ENCODE results near the gene NUP107. TPM values are rescaled to one million over a fixed set of nuclear protein-coding genes. Genes with fewer than 3 reads are reported as not detected.

NUP107 gene
- total RNA-seq, 2 experiments from 2014 or later, result 128 TPM

GRCh38 chr12:68781728-68782127 lies 95.0 kb downstream of the NUP107 start:
- intact Hi-C loops (cut with micrococcal nuclease), result no loop called here
- Mint-ChIP-seq H3K27me3 (no peaks in the 10 kb centered on the region), H3K4me3 (no peak overlapping the region), H3K36me3 (no peaks in the 10 kb centered on the region), H3K27ac (no peak overlapping the region), H3K9me3 (no peaks in the 10 kb centered on the region), H3K4me1 (ENCODE audit: low read depth) (no peaks in the 10 kb centered on the region)
- POLR2A ChIA-PET, result no interaction called here
- CTCF ChIA-PET, result interaction anchor here (0.5 kb wide), 1 partner anchor 809 kb away, joined by 3 read pairs; no protein-coding TSS in a partner anchor
- no peak for DNase-seq

GRCh38 chr12:68784015-68784414 lies 97.2 kb downstream of the NUP107 start:
- no peak overlapping the region for H3K27ac Mint-ChIP-seq
- H3K27me3 Mint-ChIP-seq, result no peaks in the 10 kb centered on the region
- H3K4me1 Mint-ChIP-seq (ENCODE audit: low read depth), result no peaks in the 10 kb centered on the region
- no peaks in the 10 kb centered on the region for H3K36me3 Mint-ChIP-seq
- POLR2A ChIA-PET, result interaction anchor here (0.7 kb wide), 1 partner anchor 28 kb away, joined by 4 read pairs; no protein-coding TSS in a partner anchor
- intact Hi-C loops (cut with micrococcal nuclease), result no loop called here
- CTCF ChIA-PET, result interaction anchor here (0.9 kb wide), 1 partner anchor 46 kb away, joined by 3 read pairs; no protein-coding TSS in a partner anchor
- no peak overlapping the region for H3K4me3 Mint-ChIP-seq
- DNase-seq, result no peak
- no peaks in the 10 kb centered on the region for H3K9me3 Mint-ChIP-seq

GRCh38 chr12:68785358-68785757 lies 98.6 kb downstream of the NUP107 start:
- CTCF ChIA-PET, result no interaction called here
- intact Hi-C loops (cut with micrococcal nuclease), result no loop called here

GRCh38 chr12:68785823-68786222 lies 99.0 kb downstream of the NUP107 start:
- H3K4me1 Mint-ChIP-seq (ENCODE audit: low read depth), result no peaks in the 10 kb centered on the region
- DNase-seq, result no peak
- ChIA-PET POLR2A (no interaction called here), CTCF (no interaction called here)
- no peaks in the 10 kb centered on the region for H3K9me3 Mint-ChIP-seq
- intact Hi-C loops (cut with micrococcal nuclease), result no loop called here
- no peaks in the 10 kb centered on the region for H3K27me3 Mint-ChIP-seq
- no peak overlapping the region for H3K4me3 Mint-ChIP-seq
- no peaks in the 10 kb centered on the region for H3K36me3 Mint-ChIP-seq
- no peak overlapping the region for H3K27ac Mint-ChIP-seq

More at GRCh38 chr12:68785358-68785757, 98.6 kb downstream of the NUP107 start:
- POLR2A ChIA-PET, result no interaction called here
- Mint-ChIP-seq H3K36me3 (no peaks in the 10 kb centered on the region), H3K9me3 (no peaks in the 10 kb centered on the region), H3K27me3 (no peaks in the 10 kb centered on the region), H3K4me3 (no peak overlapping the region), H3K4me1 (ENCODE audit: low read depth) (no peaks in the 10 kb centered on the region), H3K27ac (no peak overlapping the region)
- no peak for DNase-seq

- H3K27me3 Mint-ChIP-seq, result no peaks in the 10 kb centered on the region
- no peak overlapping the region for H3K27ac Mint-ChIP-seq
- no peaks in the 10 kb centered on the region for H3K36me3 Mint-ChIP-seq
- ChIA-PET CTCF (no interaction called here), POLR2A (no interaction called here)
- no peaks in the 10 kb centered on the region for H3K9me3 Mint-ChIP-seq
- H3K4me3 Mint-ChIP-seq, result no peak overlapping the region
- DNase-seq, result no peak
- intact Hi-C loops (cut with micrococcal nuclease), result no loop called here
- H3K4me1 Mint-ChIP-seq (ENCODE audit: low read depth), result no peaks in the 10 kb centered on the region
Measured at GRCh38 chr12:68786929-68787328, 100.2 kb downstream of the NUP107 start.

- H3K36me3 Mint-ChIP-seq, result no peaks in the 10 kb centered on the region
- no peaks in the 10 kb centered on the region for H3K4me1 Mint-ChIP-seq (ENCODE audit: low read depth)
- no peaks in the 10 kb centered on the region for H3K27me3 Mint-ChIP-seq
- intact Hi-C loops (cut with micrococcal nuclease), result no loop called here
- DNase-seq, result no peak
- POLR2A ChIA-PET, result no interaction called here
- no peak overlapping the region for H3K27ac Mint-ChIP-seq
- H3K9me3 Mint-ChIP-seq, result no peaks in the 10 kb centered on the region
- CTCF ChIA-PET, result no interaction called here
- no peak overlapping the region for H3K4me3 Mint-ChIP-seq
Measured at GRCh38 chr12:68788554-68789143, 101.9 kb downstream of the NUP107 start.

GRCh38 chr12:68789144-68789878 lies 102.5 kb downstream of the NUP107 start:
- no peak overlapping the region for H3K4me3 Mint-ChIP-seq
- H3K9me3 Mint-ChIP-seq, result no peaks in the 10 kb centered on the region
- H3K27ac Mint-ChIP-seq, result no peak overlapping the region
- CTCF ChIA-PET, result no interaction called here
- H3K4me1 Mint-ChIP-seq (ENCODE audit: low read depth), result no peaks in the 10 kb centered on the region
- no peaks in the 10 kb centered on the region for H3K27me3 Mint-ChIP-seq
- POLR2A ChIA-PET, result no interaction called here
- no peak for DNase-seq
- intact Hi-C loops (cut with micrococcal nuclease), result no loop called here
- H3K36me3 Mint-ChIP-seq, result no peaks in the 10 kb centered on the region

GRCh38 chr12:68790081-68790951 lies 103.5 kb downstream of the NUP107 start:
- H3K27ac Mint-ChIP-seq, result no peak overlapping the region
- ChIA-PET CTCF (interaction anchor here (0.7 kb wide), 1 partner anchor 403 kb away, joined by 4 read pairs; no protein-coding TSS in a partner anchor), POLR2A (no interaction called here)
- intact Hi-C loops (cut with micrococcal nuclease), result no loop called here
- no peaks in the 10 kb centered on the region for H3K4me1 Mint-ChIP-seq (ENCODE audit: low read depth)
- DNase-seq, result no peak
- H3K9me3 Mint-ChIP-seq, result no peaks in the 10 kb centered on the region
- H3K27me3 Mint-ChIP-seq, result no peaks in the 10 kb centered on the region
- no peak overlapping the region for H3K4me3 Mint-ChIP-seq
- H3K36me3 Mint-ChIP-seq, result no peaks in the 10 kb centered on the region

- no peak overlapping the region for H3K27ac Mint-ChIP-seq
- intact Hi-C loops (cut with micrococcal nuclease), result no loop called here
- no peaks in the 10 kb centered on the region for H3K9me3 Mint-ChIP-seq
- H3K4me3 Mint-ChIP-seq, result no peak overlapping the region
- ChIA-PET CTCF (no interaction called here), POLR2A (no interaction called here)
- H3K27me3 Mint-ChIP-seq, result no peaks in the 10 kb centered on the region
- no peaks in the 10 kb centered on the region for H3K4me1 Mint-ChIP-seq (ENCODE audit: low read depth)
- DNase-seq, result no peak
- H3K36me3 Mint-ChIP-seq, result no peaks in the 10 kb centered on the region
Measured at GRCh38 chr12:68790952-68791234, 104.1 kb downstream of the NUP107 start.

- DNase-seq, result no peak
- H3K36me3 Mint-ChIP-seq, result no peaks in the 10 kb centered on the region
- no peak overlapping the region for H3K4me3 Mint-ChIP-seq
- ChIA-PET CTCF (no interaction called here), POLR2A (no interaction called here)
- no peaks in the 10 kb centered on the region for H3K9me3 Mint-ChIP-seq
- H3K27me3 Mint-ChIP-seq, result no peaks in the 10 kb centered on the region
- no peaks in the 10 kb centered on the region for H3K4me1 Mint-ChIP-seq (ENCODE audit: low read depth)
- no peak overlapping the region for H3K27ac Mint-ChIP-seq
- intact Hi-C loops (cut with micrococcal nuclease), result no loop called here
Measured at GRCh38 chr12:68791897-68792481, 105.2 kb downstream of the NUP107 start.

- H3K4me3 Mint-ChIP-seq, result no peak overlapping the region
- H3K36me3 Mint-ChIP-seq, result no peaks in the 10 kb centered on the region
- H3K9me3 Mint-ChIP-seq, result no peaks in the 10 kb centered on the region
- peak; percentile 35 for DNase-seq
- no peak overlapping the region for H3K27ac Mint-ChIP-seq
- ChIA-PET CTCF (no interaction called here), POLR2A (no interaction called here)
- H3K4me1 Mint-ChIP-seq (ENCODE audit: low read depth), result no peaks in the 10 kb centered on the region
- intact Hi-C loops (cut with micrococcal nuclease), result no loop called here
- H3K27me3 Mint-ChIP-seq, result no peaks in the 10 kb centered on the region
Measured at GRCh38 chr12:68792952-68793351, 106.2 kb downstream of the NUP107 start.

- Mint-ChIP-seq H3K4me3 (no peak overlapping the region), H3K4me1 (ENCODE audit: low read depth) (no peaks in the 10 kb centered on the region), H3K27ac (no peak overlapping the region), H3K9me3 (no peaks in the 10 kb centered on the region), H3K27me3 (no peaks in the 10 kb centered on the region), H3K36me3 (no peaks in the 10 kb centered on the region)
- ChIA-PET CTCF (interaction anchor here (1.2 kb wide), 1 partner anchor 37 kb away, joined by 3 read pairs; no protein-coding TSS in a partner anchor), POLR2A (no interaction called here)
- intact Hi-C loops (cut with micrococcal nuclease), result no loop called here
- no peak for DNase-seq
Measured at GRCh38 chr12:68793436-68793835, 106.7 kb downstream of the NUP107 start.
